GM19043 (cell line): ENCODE results near the gene HDGFL2.

Experiments used
- ATAC-seq: cut with Tn5 transposase; IDR thresholded peaks from one replicate; pipeline ENCODE4 v1.9.1; 2021; ENCODE audit warnings: low read depth; ENCODE audit not compliant: unreplicated experiment

Gene HDGFL2

GRCh38 chr19:4472174-4472974 is at the start of gene HDGFL2:
Gene HDGFL2, plus strand, starts transcription at chr19:4472297. Its CDS starts 54 bp downstream, at chr19:4472351.
- ATAC-seq: no peak

- no peak for ATAC-seq
Measured at GRCh38 chr19:4423416-4424126, 48.5 kb upstream of the HDGFL2 start.

- no peak for ATAC-seq
Measured at GRCh38 chr19:4425537-4425936, 46.6 kb upstream of the HDGFL2 start.

- no peak for ATAC-seq
Measured at GRCh38 chr19:4428326-4428975, 43.6 kb upstream of the HDGFL2 start.

- ATAC-seq: no peak
Measured at GRCh38 chr19:4429256-4429655, 42.8 kb upstream of the HDGFL2 start.

DNA sequence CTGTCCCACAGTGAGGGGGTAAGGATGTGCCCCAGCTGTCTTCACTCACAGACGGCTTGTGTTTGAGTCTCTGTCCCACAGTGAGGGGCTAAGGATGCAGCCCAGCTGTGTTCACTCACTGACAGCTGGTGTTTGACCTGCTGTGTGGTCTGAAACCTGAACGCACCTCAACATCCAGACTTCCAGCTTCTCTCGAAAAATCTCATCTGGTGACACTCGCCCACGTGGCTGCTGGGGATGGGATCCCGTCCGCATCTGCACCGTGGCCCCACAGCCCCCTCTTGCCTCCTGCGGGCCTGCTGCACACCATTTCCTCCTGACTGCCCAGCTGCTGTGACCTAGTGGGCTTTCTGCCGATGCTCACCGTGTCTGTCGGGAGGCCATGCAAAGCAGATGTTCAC is 42.3 kb upstream of the HDGFL2 start:
- no peak for ATAC-seq

- no peak for ATAC-seq
Measured at GRCh38 chr19:4430760-4431159, 41.3 kb upstream of the HDGFL2 start.

DNA sequence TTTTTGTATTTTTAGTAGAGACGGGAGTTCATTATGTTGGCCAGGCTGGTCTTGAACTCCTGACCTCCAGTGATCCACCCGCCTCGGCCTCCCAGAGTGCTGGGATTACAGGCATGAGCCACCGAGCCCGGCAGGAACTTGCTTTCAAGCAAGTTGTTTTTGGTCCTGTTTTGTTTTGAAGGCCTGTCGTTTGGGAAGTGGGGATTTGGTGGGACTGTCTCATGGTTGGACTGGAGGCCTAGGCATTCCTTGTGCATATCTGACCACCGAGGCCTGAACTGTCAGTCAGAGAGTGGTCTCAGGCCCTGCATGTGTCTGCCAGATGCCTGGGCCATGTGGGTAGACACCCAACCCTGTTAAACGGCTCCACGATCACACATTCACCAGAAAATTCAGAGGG is 40.8 kb upstream of the HDGFL2 start:
- ATAC-seq: no peak

DNA sequence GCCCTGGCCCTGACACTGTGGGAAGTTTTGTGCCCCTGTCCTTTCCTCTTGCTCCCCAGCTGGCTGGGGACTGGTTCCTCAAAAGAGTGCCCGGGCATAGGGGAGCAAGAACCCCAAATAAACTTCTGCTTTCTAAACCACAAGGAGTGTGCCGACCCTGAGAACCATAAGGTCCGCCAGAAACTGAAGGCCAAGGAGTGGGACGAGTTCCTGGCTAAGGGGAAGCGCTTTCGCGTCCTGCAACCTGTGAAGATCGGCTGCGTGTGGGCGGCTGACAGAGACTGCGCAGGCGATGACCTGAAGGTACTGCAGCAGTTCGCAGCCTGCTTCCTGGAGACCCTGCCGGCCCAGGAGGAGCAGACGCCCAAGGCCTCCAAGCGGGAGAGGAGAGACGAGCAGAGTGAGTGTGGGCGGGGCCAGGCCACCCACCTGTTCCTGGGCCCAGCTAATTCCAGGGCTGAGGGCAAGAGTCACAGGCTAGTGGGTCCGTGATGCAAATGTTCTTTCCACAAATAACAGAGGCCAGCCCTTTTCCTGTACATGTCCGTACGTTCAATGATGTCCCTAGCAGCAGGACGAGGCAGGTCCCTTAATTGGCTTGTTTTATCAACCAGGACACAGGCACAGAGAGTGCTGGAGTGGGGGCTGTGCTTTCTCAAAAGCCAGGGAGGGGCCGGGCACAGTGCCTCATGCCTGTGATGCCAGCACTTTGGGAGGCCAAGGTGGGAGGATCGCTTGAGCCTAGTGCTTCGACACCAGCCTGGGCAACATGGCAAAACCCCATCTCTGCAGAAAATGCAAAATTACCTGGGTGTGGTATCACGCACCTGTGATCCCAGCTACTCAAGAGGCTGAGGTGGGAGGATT is 40.1 kb upstream of the HDGFL2 start:
- no peak for ATAC-seq

DNA sequence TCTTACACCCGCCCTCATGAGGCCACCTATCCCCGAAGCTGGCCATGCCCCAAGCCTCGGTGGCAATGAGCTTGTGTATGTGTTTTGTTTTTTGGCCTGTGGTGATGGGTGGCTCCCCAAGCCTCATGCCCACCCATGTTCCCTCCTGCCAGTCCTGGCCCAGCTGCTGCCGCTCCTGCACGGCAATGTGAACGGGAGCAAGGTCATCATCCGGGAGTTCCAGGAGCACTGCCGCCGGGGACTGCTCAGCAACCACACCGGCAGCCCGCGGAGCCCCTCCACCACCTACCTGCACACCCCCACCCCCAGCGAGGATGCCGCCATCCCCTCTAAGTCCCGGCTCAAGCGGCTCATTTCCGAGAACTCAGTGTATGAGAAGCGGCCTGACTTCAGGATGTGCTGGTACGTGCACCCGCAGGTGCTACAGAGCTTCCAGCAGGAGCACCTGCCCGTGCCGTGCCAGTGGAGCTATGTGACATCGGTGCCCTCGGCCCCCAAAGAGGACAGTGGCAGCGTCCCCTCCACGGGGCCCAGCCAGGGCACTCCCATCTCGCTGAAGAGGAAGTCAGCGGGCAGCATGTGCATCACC is 39.1 kb upstream of the HDGFL2 start:
- ATAC-seq: no peak

DNA sequence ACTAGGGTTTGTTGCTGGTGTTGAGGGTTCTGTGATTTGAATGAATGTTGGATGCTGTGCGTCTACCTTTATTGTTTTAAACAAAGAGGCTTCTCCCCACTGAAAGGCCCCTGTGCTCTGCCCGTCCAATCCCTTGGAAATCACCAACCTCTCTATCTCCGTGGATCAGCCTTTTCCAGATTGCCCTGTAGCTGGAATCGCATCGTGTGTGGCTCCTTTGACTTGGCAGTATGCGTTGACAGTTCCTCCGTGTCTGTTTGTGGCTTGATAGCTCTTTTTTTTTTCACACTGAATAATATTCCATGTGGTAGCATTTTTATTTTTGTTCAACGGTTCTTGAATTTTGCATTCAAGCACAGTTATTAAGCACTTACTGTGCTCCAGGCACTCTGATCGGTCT is 37.7 kb upstream of the HDGFL2 start:
- ATAC-seq: no peak

DNA sequence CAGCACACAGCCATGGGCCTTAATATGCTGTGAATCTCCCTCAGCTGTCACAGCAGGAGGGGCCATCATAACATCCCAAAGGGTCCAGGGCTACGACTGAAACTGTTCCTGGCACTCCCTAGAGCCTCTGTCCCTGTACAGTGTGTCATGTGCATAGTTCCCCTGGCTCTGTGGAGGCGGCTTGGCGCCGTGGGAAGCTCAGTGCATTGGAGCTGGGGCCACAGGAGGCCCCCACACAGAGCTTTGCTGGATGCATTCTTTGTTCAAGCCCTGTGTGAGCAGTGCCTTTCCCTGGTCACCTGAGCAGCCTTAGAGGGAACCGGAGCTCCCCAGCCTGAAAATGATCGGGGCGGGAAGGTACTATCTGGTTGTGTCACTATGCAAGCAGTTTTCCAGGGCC is 35.9 kb upstream of the HDGFL2 start:
- ATAC-seq: no peak

- no peak for ATAC-seq
Measured at GRCh38 chr19:4437103-4437502, 35.0 kb upstream of the HDGFL2 start.

- no peak for ATAC-seq
Measured at GRCh38 chr19:4439243-4439642, 32.9 kb upstream of the HDGFL2 start.

DNA sequence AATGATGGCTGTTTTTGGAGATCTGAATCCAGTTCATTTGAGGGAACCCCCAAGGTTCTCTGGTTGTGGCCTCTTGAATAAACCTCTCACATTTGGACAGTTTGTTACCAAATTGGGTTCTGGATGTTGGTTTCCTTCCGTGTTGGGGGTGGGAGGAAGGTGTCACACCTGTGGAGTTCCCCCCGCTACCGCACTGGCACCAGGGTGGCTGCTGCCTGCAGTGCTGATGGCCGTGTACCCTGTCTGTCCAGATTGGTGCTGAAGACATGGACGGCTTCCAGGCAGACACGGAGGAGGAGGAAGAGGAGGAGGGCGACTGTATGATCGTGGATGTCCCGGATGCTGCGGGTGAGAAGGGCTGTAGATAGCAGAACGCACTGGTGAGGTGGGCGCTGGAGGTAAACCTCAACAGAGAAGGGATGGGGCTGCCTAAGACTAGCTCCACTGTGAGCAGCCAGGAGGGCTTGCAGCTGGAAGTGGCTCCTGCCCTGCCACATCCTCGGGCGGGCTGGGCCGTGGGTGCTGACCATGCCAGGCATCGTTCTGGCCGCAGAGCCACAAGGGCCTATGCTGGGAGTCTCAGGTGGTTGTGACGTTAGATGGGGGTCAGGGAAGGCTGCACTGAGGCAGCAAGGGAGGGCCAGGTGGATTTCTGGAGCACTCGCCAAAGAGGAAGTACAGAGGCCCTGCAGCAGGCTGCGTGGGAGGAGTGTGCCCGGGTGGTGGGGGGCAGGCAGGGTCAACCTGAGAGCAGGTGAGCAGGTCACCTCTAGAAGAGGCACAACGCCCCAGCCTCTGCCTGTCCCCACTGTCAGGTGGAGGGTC is 29.9 kb upstream of the HDGFL2 start:
- no peak for ATAC-seq

DNA sequence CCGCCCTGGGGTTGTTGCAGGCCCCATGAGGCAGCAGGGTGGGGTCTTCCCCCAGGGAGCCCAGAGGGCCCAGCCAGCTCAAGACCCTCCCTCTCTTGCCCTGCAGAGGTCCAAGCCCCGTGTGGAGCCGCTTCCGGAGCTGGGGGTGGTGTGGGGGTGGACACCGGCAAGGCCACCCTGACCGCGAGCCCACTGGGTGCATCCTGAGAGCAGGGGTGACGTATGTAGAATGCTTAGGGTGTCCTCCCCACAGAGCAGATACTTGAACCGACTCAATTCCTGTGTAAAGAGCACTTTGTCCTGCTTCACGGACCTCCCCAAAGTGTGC is 29.3 kb upstream of the HDGFL2 start:
- ATAC-seq: no peak

GRCh38 chr19:4443188-4443587 is 28.9 kb upstream of the HDGFL2 start:
- ATAC-seq: no peak

DNA sequence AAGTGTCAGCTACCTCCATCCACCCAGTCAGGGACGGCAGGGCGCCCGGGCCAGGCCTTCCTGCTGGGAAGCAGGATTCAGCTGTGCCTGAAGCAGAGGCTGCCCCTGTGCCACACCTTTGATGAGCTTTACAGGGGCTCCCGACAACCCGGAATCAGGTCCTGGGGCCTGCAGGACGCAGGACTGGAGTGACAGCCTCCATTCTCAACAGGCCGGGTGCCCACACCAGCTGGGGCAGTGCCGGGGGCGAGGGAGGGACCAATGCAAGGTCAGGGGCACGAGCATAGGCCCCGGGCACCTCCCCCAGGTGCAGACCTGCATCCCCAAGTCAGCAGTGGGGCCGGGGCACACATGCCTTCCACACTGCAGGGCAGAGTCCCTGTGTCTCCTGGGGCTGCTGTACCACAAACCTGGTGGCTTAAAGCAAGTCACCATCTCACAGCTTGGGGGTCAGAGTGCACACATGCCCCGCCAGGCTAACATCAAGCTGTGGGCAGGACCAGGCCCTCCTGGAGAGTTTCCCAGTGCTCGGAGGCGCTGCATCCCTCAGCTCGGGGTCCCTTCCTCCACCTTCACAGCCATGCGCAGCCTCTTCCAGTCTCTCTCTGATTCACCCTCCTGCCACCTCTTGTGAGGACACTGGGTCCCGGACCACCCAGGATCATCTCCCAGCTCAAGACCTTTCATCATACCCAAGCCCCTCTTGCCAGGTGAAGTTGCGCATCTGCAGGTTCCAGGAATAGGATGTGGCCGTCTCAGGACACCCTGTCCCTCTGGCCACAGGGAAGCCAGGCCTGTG is 27.9 kb upstream of the HDGFL2 start:
- no peak for ATAC-seq
